ENCODE measurements around the gene PXDN.

DNA sequence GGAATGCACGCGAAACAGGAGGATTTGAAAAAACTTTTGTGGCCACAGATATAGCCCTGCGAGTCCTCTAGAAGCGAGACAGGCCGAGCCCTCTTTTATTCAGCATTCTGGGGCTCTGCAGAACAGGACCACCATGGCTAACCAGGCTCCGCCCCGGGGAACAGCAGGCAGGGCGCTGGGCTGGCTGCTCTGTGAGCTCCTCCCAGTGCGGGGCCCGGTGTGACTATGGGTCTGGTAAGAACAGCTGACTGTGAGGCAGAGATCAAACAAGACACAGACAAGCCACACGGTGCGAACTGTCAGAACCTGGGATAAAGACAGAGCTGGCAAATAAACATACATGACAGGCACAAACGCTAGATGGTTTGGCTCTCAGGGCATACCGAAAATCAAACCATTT, 15.5 kb downstream of the PXDN start:
- TF ChIP-seq ZNF558 (tag by site-specific recombination; IDR thresholded peaks at IDR 0.05) (no peak), ZNF112 (tag by site-specific recombination; IDR thresholded peaks at IDR 0.05) (no peak), ZBTB6 (tag by site-specific recombination; IDR thresholded peaks at IDR 0.05) (no peak), REST (tag by site-specific recombination; IDR thresholded peaks at IDR 0.05) (no peak), ZNF138 (tag by site-specific recombination; IDR thresholded peaks at IDR 0.05; ENCODE audit: borderline replicate concordance) (no peak), ZNF175 (tag by site-specific recombination; IDR thresholded peaks at IDR 0.05) (no peak)
- TF ChIP-seq, protein P1, sequence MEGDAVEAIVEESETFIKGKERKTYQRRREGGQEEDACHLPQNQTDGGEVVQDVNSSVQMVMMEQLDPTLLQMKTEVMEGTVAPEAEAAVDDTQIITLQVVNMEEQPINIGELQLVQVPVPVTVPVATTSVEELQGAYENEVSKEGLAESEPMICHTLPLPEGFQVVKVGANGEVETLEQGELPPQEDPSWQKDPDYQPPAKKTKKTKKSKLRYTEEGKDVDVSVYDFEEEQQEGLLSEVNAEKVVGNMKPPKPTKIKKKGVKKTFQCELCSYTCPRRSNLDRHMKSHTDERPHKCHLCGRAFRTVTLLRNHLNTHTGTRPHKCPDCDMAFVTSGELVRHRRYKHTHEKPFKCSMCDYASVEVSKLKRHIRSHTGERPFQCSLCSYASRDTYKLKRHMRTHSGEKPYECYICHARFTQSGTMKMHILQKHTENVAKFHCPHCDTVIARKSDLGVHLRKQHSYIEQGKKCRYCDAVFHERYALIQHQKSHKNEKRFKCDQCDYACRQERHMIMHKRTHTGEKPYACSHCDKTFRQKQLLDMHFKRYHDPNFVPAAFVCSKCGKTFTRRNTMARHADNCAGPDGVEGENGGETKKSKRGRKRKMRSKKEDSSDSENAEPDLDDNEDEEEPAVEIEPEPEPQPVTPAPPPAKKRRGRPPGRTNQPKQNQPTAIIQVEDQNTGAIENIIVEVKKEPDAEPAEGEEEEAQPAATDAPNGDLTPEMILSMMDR (tag by site-specific recombination; IDR thresholded peaks at IDR 0.05) = no peak

Measured in HEK293 (cell line).